Astrocyte (in vitro differentiated cells and primary cell): ENCODE data around the gene LRRK1. TPM values are rescaled to one million over a fixed set of nuclear protein-coding genes. Genes with fewer than 3 reads are reported as not detected.

ENCODE experiments used
- DNase-seq: peaks from one replicate; pipeline ENCODE4 v3.0.0-alpha.2; 2010; ENCODE audit warnings: low read depth
- FAIRE-seq: peaks from 2 replicates; lab custom pipeline; 2011; peaks lifted over from hg19 to GRCh38; lab: Jason Lieb, UNC
- H2AFZ ChIP-seq: 2 replicates; pipeline ENCODE4 v1.6.0; 2012; ENCODE audit warnings: low read depth, low read length, inconsistent platforms
- H3K27ac ChIP-seq: 2 replicates; pipeline ENCODE4 v1.5.1; 2011; ENCODE audit warnings: low read depth, low read length, inconsistent platforms
- H3K27me3 ChIP-seq: 2 replicates; pipeline ENCODE4 v1.6.0; 2011; ENCODE audit warnings: low read length, inconsistent platforms; ENCODE audit not compliant: insufficient read depth
- H3K36me3 ChIP-seq: 2 replicates; pipeline ENCODE4 v1.5.1; 2011; ENCODE audit warnings: low read length, inconsistent platforms; ENCODE audit not compliant: insufficient read depth
- H3K4me1 ChIP-seq: 2 replicates; pipeline ENCODE4 v1.5.1; 2011; ENCODE audit warnings: low read length, inconsistent platforms; ENCODE audit not compliant: insufficient read depth
- H3K4me2 ChIP-seq: 2 replicates; pipeline ENCODE4 v1.6.0; 2012; ENCODE audit warnings: low read length, inconsistent platforms
- H3K4me3 ChIP-seq: 2 replicates; pipeline ENCODE4 v1.5.1; 2011; ENCODE audit warnings: low read depth, mild to moderate bottlenecking, low read length, inconsistent platforms; ENCODE audit not compliant: insufficient read depth
- H3K79me2 ChIP-seq: 2 replicates; pipeline ENCODE4 v1.6.0; 2012; ENCODE audit warnings: mild to moderate bottlenecking, low read length, inconsistent platforms; ENCODE audit not compliant: insufficient read depth
- H3K9ac ChIP-seq: 2 replicates; pipeline ENCODE4 v1.6.0; 2012; ENCODE audit warnings: mild to moderate bottlenecking, low read length, inconsistent platforms
- H3K9me3 ChIP-seq: 2 replicates; pipeline ENCODE4 v1.5.1; 2012; ENCODE audit warnings: low read depth, mild to moderate bottlenecking, low read length, inconsistent platforms; ENCODE audit not compliant: insufficient read depth
- H4K20me1 ChIP-seq: 2 replicates; pipeline ENCODE4 v1.6.0; 2012; ENCODE audit warnings: low read length, inconsistent platforms; ENCODE audit not compliant: insufficient read depth
- H3K27ac Mint-ChIP-seq: one replicate; pipeline ENCODE4 v1.8.0; 2021; ENCODE audit warnings: mild to moderate bottlenecking, mixed read lengths; ENCODE audit not compliant: unreplicated experiment
- H3K27me3 Mint-ChIP-seq: one replicate; pipeline ENCODE4 v1.8.0; 2021; ENCODE audit warnings: low read depth, mixed read lengths; ENCODE audit not compliant: unreplicated experiment
- H3K36me3 Mint-ChIP-seq: one replicate; pipeline ENCODE4 v1.8.0; 2021; ENCODE audit warnings: low read depth, mixed read lengths; ENCODE audit not compliant: unreplicated experiment
- H3K4me1 Mint-ChIP-seq: one replicate; pipeline ENCODE4 v1.8.0; 2021; ENCODE audit warnings: low read depth, mixed read lengths; ENCODE audit not compliant: unreplicated experiment
- H3K4me3 Mint-ChIP-seq: one replicate; pipeline ENCODE4 v1.8.0; 2021; ENCODE audit warnings: mild to moderate bottlenecking, moderate library complexity, mixed read lengths; ENCODE audit not compliant: unreplicated experiment
- H3K9me3 Mint-ChIP-seq: one replicate; pipeline ENCODE4 v1.8.0; 2021; ENCODE audit warnings: mild to moderate bottlenecking, mixed read lengths; ENCODE audit not compliant: unreplicated experiment
- CTCF ChIP-seq: IDR thresholded peaks from 2 replicates; pipeline ENCODE4 v1.5.1; 2011; ENCODE audit warnings: low read depth, mild to moderate bottlenecking, inconsistent platforms, low read length, moderate library complexity; ENCODE audit not compliant: insufficient read depth
- EZH2 ChIP-seq: IDR thresholded peaks from 2 replicates; pipeline ENCODE4 v1.6.1; 2012; ENCODE audit warnings: mild to moderate bottlenecking, low read length, inconsistent platforms; ENCODE audit not compliant: insufficient read depth
- total RNA-seq: library from RNA; stranded (reverse); gene quantifications from 2 replicates; pipeline ENCODE4 v1.2.1, GENCODE V29; 2021

The LRRK1 gene
- total RNA-seq, 1 donor from 2014 or later = 0.41 TPM

GRCh38 chr15:101053261-101053660, 134.1 kb downstream of the LRRK1 start:
- Histone ChIP-seq H3K27ac (no peak overlapping the region), H2AFZ (no peak overlapping the region), H3K4me2 (no peak overlapping the region), H3K4me1 (no peaks in the 10 kb centered on the region), H3K4me3 (no peak overlapping the region), H3K79me2 (no peaks in the 10 kb centered on the region), H4K20me1 (no peaks in the 10 kb centered on the region), H3K36me3 (peaks cover 2% of the 10 kb centered on the region), H3K9ac (no peak overlapping the region), H3K27me3 (no peaks in the 10 kb centered on the region), H3K9me3 (no peaks in the 10 kb centered on the region)
- Mint-ChIP-seq H3K4me1 (peaks cover 2% of the 10 kb centered on the region), H3K36me3 (no peaks in the 10 kb centered on the region), H3K9me3 (no peaks in the 10 kb centered on the region), H3K27me3 (peaks cover 22% of the 10 kb centered on the region), H3K27ac (no peak overlapping the region), H3K4me3 (no peak overlapping the region)
- no peak for DNase-seq
- TF ChIP-seq CTCF (no peak), EZH2 (no peak)
- FAIRE-seq = no peak

- Mint-ChIP-seq H3K27ac (no peak overlapping the region), H3K9me3 (no peaks in the 10 kb centered on the region), H3K36me3 (no peaks in the 10 kb centered on the region), H3K4me3 (no peak overlapping the region), H3K4me1 (peaks cover 2% of the 10 kb centered on the region), H3K27me3 (peaks cover 17% of the 10 kb centered on the region)
- H3K4me2 ChIP-seq = no peak overlapping the region
- no peaks in the 10 kb centered on the region for H4K20me1 ChIP-seq
- no peak overlapping the region for H3K4me3 ChIP-seq
- H3K79me2 ChIP-seq = no peaks in the 10 kb centered on the region
- H3K27ac ChIP-seq = no peak overlapping the region
- H3K4me1 ChIP-seq = no peaks in the 10 kb centered on the region
- no peak for TF ChIP-seq EZH2
- no peak for TF ChIP-seq CTCF
- H3K9ac ChIP-seq = no peak overlapping the region
- no peak overlapping the region for H2AFZ ChIP-seq
- no peaks in the 10 kb centered on the region for H3K27me3 ChIP-seq
- no peak for FAIRE-seq
- H3K36me3 ChIP-seq = peaks cover 2% of the 10 kb centered on the region
- no peak for DNase-seq
- no peaks in the 10 kb centered on the region for H3K9me3 ChIP-seq
These were observed 135.0 kb downstream of the LRRK1 start for GRCh38 chr15:101054116-101054515.

- peaks cover 2% of the 10 kb centered on the region for H3K4me1 Mint-ChIP-seq
These were observed 135.8 kb downstream of the LRRK1 start for GRCh38 chr15:101054991-101055390.

More at GRCh38 chr15:101054991-101055390, 135.8 kb downstream of the LRRK1 start:
- Mint-ChIP-seq H3K9me3 (peaks cover 6% of the 10 kb centered on the region), H3K27ac (no peak overlapping the region), H3K27me3 (peaks cover 9% of the 10 kb centered on the region), H3K4me3 (no peak overlapping the region), H3K36me3 (peaks cover 3% of the 10 kb centered on the region)
- DNase-seq (no peak), FAIRE-seq (no peak)
- no peak overlapping the region for H2AFZ ChIP-seq
- H3K4me1 ChIP-seq = no peaks in the 10 kb centered on the region
- no peak overlapping the region for H3K27ac ChIP-seq
- no peaks in the 10 kb centered on the region for H3K9me3 ChIP-seq
- no peaks in the 10 kb centered on the region for H3K79me2 ChIP-seq
- H3K36me3 ChIP-seq = peaks cover 2% of the 10 kb centered on the region
- no peaks in the 10 kb centered on the region for H4K20me1 ChIP-seq
- no peak overlapping the region for H3K4me2 ChIP-seq
- no peak overlapping the region for H3K9ac ChIP-seq
- H3K27me3 ChIP-seq = no peaks in the 10 kb centered on the region
- no peak for TF ChIP-seq EZH2
- TF ChIP-seq CTCF = no peak
- H3K4me3 ChIP-seq = no peak overlapping the region
